GM12874 (cell line): ENCODE data around the gene GAS7.

Experiments used
- TF ChIP-seq, protein P1 (sequence below): IDR thresholded peaks from 2 replicates; pipeline ENCODE4 v1.5.1; 2011; ENCODE audit warnings: low read depth, mild to moderate bottlenecking, control low read depth, low read length, moderate library complexity; ENCODE audit not compliant: insufficient read depth

The GAS7 gene

DNA sequence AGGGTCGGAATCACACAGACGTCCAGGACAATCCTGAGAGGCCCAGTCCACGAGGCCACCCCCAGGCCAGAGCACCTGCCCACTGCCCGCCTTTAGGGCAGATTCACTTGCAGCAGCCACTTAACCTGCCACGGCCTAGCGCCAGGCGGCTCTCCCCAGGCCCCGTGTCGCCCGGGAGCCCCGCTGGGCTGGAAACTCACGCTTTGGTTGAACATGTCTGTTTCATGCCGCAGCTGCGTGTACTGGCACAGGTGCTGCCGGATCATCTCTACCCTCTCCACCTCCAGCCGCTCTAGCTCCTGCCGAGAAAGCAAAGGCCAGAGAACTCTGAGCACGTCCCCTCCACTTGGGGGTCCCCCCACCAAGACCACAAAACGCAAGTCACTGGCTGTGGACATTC lies 280.6 kb downstream of the GAS7 start:
- TF ChIP-seq, protein P1, sequence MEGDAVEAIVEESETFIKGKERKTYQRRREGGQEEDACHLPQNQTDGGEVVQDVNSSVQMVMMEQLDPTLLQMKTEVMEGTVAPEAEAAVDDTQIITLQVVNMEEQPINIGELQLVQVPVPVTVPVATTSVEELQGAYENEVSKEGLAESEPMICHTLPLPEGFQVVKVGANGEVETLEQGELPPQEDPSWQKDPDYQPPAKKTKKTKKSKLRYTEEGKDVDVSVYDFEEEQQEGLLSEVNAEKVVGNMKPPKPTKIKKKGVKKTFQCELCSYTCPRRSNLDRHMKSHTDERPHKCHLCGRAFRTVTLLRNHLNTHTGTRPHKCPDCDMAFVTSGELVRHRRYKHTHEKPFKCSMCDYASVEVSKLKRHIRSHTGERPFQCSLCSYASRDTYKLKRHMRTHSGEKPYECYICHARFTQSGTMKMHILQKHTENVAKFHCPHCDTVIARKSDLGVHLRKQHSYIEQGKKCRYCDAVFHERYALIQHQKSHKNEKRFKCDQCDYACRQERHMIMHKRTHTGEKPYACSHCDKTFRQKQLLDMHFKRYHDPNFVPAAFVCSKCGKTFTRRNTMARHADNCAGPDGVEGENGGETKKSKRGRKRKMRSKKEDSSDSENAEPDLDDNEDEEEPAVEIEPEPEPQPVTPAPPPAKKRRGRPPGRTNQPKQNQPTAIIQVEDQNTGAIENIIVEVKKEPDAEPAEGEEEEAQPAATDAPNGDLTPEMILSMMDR = no peak

DNA sequence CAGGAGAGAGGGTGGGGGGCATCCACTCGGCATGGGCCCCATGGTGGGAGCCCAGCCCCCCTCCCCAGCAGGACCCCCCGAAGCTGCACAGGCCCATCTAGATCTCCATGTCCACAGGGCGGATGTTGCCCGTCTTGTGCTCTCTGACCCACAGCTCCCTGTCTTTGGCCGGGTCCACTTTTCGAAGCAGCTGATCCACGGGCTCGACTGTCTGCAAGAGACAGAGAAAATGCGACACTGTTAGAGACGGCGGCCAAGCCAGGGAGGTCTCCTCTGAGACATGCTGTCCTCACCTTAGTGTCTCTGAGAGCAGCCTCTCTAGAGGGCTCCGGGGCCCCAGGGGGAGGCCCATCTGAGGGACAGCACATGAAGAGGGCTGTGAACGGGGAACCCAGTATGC lies 281.3 kb downstream of the GAS7 start:
- TF ChIP-seq, protein P1 = no peak

DNA sequence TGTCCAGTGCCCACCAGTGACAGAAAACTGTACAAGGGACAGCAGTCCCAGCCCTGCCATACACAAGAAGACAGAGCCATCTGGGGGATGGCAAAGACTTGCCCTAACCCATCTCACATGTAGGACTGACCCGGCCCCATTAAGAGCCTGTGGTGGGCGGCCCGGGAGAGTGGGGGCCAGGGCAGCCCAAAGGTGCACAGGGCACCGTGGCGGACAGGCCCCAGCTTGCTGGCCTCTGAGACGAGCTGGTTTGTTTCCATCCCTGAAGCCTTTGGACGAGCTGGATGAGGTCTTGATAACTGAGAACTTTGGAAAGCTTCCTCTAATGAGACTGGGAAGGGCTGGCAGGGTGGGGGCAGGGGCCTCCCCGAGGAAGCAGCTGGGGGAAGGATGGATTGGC lies 282.3 kb downstream of the GAS7 start:
- TF ChIP-seq, protein P1 = no peak

DNA sequence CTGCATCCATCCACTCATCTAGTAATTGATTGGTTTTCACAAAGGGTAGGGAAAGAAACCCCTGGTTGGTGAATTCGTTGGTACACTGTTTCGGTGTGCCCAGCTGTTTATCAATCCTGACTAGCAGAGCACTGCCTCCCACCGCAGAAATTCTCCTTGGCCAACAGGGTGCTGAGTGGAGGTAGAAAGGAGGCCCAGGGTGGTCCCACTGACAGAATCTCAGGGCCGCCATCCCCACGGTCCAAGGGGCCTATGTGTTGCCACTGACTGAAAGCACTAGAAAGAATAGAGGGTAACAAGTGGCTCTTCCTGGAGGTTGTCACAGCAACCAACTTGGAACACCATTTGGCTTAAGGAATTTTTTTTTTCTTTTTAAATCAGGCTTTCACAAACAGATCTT lies 284.9 kb downstream of the GAS7 start:
- TF ChIP-seq, protein P1 = no peak

DNA sequence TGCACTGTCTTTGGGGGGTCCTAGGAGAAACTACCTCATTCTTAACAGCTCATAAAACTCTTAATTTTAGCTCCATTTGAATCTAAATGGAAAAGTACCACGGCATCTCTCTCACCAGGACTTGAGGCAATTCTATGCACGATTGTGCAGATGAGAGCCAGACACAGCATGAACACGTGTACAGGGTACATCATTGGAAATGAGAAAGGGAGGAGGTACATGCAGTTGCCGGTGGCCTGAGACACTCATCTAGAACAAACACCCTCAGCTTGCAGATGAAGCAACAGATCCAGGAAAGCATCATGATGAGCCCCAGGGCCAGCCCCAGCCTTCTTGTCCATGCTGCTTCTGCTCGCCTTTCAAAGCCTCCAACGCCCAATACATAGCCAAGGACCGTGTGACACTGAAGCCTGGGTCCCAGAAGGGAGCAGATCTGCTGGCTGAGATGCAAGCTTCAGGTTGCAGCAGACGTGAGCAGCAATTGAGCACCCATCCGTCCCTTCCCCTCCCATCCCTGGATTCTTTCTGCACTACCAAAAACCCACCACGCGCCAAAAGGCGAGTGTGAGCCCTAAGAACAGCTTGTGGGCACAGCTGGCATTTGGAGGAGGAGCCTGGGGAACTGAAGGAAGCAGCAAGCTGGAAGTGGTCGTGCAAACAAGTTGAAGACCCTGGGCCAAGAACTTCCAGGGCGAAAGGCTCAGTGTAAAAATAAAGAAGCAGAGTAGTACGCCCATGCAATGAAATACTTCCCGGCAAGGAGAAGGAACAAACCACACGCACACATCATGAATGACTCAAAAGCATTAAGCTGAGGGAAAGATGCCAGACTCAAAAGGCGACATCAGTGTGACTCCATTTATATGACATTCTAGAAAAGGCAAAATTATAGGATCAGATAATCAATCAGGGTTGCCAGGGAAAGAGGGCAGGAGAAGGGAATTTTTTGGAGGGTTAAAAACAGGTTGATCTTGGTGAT lies 286.0 kb downstream of the GAS7 start:
- TF ChIP-seq, protein P1 = no peak

DNA sequence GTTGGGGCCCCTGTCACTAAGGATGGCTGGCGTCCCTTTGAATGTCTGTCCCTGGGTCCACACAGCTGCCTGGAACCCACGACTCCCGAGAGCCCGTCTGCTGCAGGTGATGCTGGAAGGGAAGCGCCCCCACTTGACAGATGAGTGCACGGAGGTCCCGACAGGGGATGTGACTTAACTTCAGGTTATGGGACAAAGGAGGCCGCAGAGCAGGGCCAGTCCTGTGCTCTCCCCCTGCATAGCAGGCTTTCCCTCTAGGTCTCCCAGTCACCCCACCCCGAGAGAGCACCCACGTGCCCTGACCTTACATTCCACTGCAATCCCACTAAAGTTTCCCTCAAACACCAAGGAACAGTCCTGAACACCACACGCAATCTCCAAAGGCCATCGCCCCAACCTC lies 287.3 kb downstream of the GAS7 start:
- TF ChIP-seq, protein P1 = no peak

DNA sequence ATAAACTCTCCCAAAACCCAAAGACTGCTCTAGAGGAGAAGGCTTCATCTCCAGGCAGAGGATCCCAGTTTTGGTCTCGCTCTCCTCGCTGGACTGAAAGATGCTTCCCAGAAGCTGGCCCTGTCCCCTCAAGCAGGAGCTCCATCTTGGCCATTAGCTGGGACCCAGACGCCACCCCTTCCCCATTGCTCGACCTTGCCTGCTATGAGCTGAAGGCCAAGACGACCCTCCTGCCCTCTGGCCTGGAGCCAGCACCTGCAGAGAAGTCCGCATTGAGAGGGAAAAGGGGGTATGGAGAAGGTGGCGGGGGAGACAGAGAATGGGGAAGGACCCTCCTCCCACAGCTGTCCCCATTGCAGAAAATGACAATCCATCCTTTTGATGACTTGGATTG lies 289.8 kb downstream of the GAS7 start:
- TF ChIP-seq, protein P1 = no peak
